HepG2 (cell line): Measurements from ENCODE around the gene PYGO2. TPM values are rescaled to one million over a fixed set of nuclear protein-coding genes. Genes with fewer than 3 reads are reported as not detected.

ENCODE experiments used
- BCL6 ChIP-seq: IDR thresholded peaks from 2 replicates; pipeline ENCODE4 v1.6.1; 2016; ENCODE audit warnings: missing genetic modification reagents, missing compliant biosample characterization
- ELF3 ChIP-seq: IDR thresholded peaks from 2 replicates; pipeline ENCODE4 v1.6.1; 2016; ENCODE audit warnings: missing genetic modification reagents, missing compliant biosample characterization
- FOXK1 ChIP-seq: sonication (generic); formaldehyde crosslinking; IDR thresholded peaks from 2 replicates; pipeline ENCODE4 v1.4.0; 2020; ENCODE audit warnings: low read depth, missing genetic modification reagents, borderline replicate concordance
- HMGXB4 ChIP-seq, 2 experiments: sonication (generic) in 1 of 2; formaldehyde crosslinking in 1 of 2; IDR thresholded peaks; 2 replicates each; pipeline versions ENCODE4 v1.4.0 to v1.6.1; 2018 to 2020; ENCODE audit warnings: missing genetic modification reagents in 2 of 2, borderline replicate concordance in 1 of 2, low read depth in 1 of 2, mild to moderate bottlenecking in 1 of 2, missing biosample characterization in 1 of 2
- RELA ChIP-seq: sonication (generic); formaldehyde crosslinking; IDR thresholded peaks from 2 replicates; pipeline ENCODE4 v1.4.0; 2020; ENCODE audit warnings: missing genetic modification reagents
- RFX3 ChIP-seq: IDR thresholded peaks from 2 replicates; pipeline ENCODE4 v1.6.1; 2016; ENCODE audit warnings: missing biosample characterization, missing genetic modification reagents
- RFX5 ChIP-seq: IDR thresholded peaks from 2 replicates; pipeline ENCODE4 v1.6.1; 2011; ENCODE audit warnings: low read depth, low read length, improper control_type of control experiment
- SALL1 ChIP-seq: sonication (generic); formaldehyde crosslinking; IDR thresholded peaks from 2 replicates; pipeline ENCODE4 v1.8.0; 2022; ENCODE audit warnings: mild to moderate bottlenecking, missing genetic modification reagents
- SOX13 ChIP-seq, 3 experiments: fragments of 450-650 bp in 1 of 3; sonication (generic) in 1 of 3; formaldehyde crosslinking in 1 of 3; IDR thresholded peaks in 2 of 3; conservative IDR thresholded peaks in 1 of 3; 2 replicates each; pipeline versions ENCODE4 v1.5.0 to v1.6.1; 2016 to 2020; ENCODE audit warnings: antibody characterized with exemption in 1 of 3, mild to moderate bottlenecking in 1 of 3, missing compliant biosample characterization in 1 of 3, missing genetic modification reagents in 1 of 3, moderate library complexity in 1 of 3
- TEAD3 ChIP-seq: optimal IDR thresholded peaks from 2 replicates; pipeline ENCODE3; 2016; ENCODE audit warnings: borderline replicate concordance
- TFDP2 ChIP-seq: sonication (generic); formaldehyde crosslinking; IDR thresholded peaks from 2 replicates; pipeline ENCODE4 v1.4.0; 2020; ENCODE audit warnings: missing genetic modification reagents
- ZNF672 ChIP-seq: sonication (generic); formaldehyde crosslinking; IDR thresholded peaks from 2 replicates; pipeline ENCODE4 v1.8.1; 2022; ENCODE audit warnings: missing genetic modification reagents
- ZNF816 ChIP-seq: sonication (generic); formaldehyde crosslinking; IDR thresholded peaks from 2 replicates; pipeline ENCODE4 v1.8.0; 2022; ENCODE audit warnings: missing genetic modification reagents, mild to moderate bottlenecking, borderline replicate concordance
- polyA plus RNA-seq, 8 experiments: library from polyadenylated mRNA; depleted of rRNA in 3 of 8; stranded (reverse) in 7 of 8; unstranded in 1 of 8; fragments of >200 nt; fragmentation: Illumina TruSeq in 4 of 8; extraction: Trizol in 4 of 8; gene quantifications; 2 replicates each; pipeline versions ENCODE4 v1.2.1 to v1.2.3, GENCODE V29; 2011 to 2016; ENCODE audit warnings: low read depth in 4 of 8, missing spikeins in 1 of 8, mixed read lengths in 1 of 8; ENCODE audit not compliant: insufficient read depth in 1 of 8
- total RNA-seq, 5 experiments: library from RNA; depleted of rRNA; stranded (reverse); fragments of >200 nt; fragmentation: Illumina TruSeq; extraction: Trizol; gene quantifications; 2 replicates each; pipeline ENCODE4 v1.2.3, GENCODE V29; 2016; ENCODE audit warnings: low read depth in 1 of 5

Gene PYGO2
- total and polyA plus RNA-seq, 2 of the 13 experiments (the other 11 are each of a cell fraction or from before 2014, with no cell fraction given), result 20.3 to 21.8 TPM

- no peak for TF ChIP-seq SOX13 (IDR thresholded peaks at IDR 0.05)
- TF ChIP-seq SOX13 (CRISPR knock-in tag; conservative IDR thresholded peaks at IDR 0.05 in 1 of 2, IDR thresholded peaks at IDR 0.05 in 1 of 2), result 0 out of 4 replicates have a peak, but pooled peaks of 1 of the 2 experiments have one; percentile 34
- peak; percentile 89; the same call in 1 of the 2 replicates for TF ChIP-seq ZNF672 (CRISPR knock-in tag)
- TF ChIP-seq FOXK1 (CRISPR knock-in tag), result 0 out of 2 replicates have a peak, but pooled peaks have one; percentile 19
- no peak for TF ChIP-seq RELA (CRISPR knock-in tag)
- TF ChIP-seq ZNF816 (CRISPR knock-in tag), result 0 out of 2 replicates have a peak, but pooled peaks have one; percentile 23
- TF ChIP-seq RFX3 (CRISPR knock-in tag), result peak; percentile 84
- TF ChIP-seq ELF3 (CRISPR knock-in tag), result peak; percentile 62
- peak; percentile 54; the same call in 1 of the 2 replicates for TF ChIP-seq SALL1 (CRISPR knock-in tag)
- no peak for TF ChIP-seq HMGXB4 (CRISPR knock-in tag; IDR thresholded peaks at IDR 0.05; ENCODE audit: borderline replicate concordance in 1 of 2, low read depth in 1 of 2)
- TF ChIP-seq BCL6 (CRISPR knock-in tag), result no peak
- no peak for TF ChIP-seq TFDP2 (CRISPR knock-in tag)
- peak; percentile 42 for TF ChIP-seq TEAD3 (CRISPR knock-in tag)
- peak; percentile 56 for TF ChIP-seq RFX5
These were observed 6.4 kb downstream of the PYGO2 start (continued) for GRCh38 chr1:154955039-154955717.
